Common myeloid progenitor, CD34-positive (primary cell): ENCODE data around the gene METTL2B.

ENCODE experiments used
- CTCF ChIA-PET: fragments of 350-600 bp; sonication (Branson Sonifier 250); formaldehyde crosslinking; loops from one replicate; lab custom pipeline; 2021; ENCODE audit warnings: antibody characterized with exemption; lab: Charles Lee
- POLR2A ChIA-PET: fragments of 350-600 bp; sonication (Branson Sonifier 250); formaldehyde crosslinking; loops from one replicate; lab custom pipeline; 2021; ENCODE audit warnings: antibody characterized with exemption; lab: Charles Lee
- DNase-seq, 3 donors: peaks; one replicate each; pipeline versions ENCODE4 v3.0.0 to v3.0.0-alpha.2; 2013
- H3K27ac ChIP-seq, 2 experiments: 1 replicate in 1 of 2; 2 replicates in 1 of 2; pipeline ENCODE4 v1.7.0; 2013; ENCODE audit warnings: inconsistent platforms in 2 of 2, low read length in 2 of 2, mild to moderate bottlenecking in 2 of 2, low read depth in 1 of 2, moderate library complexity in 1 of 2; ENCODE audit not compliant: severe bottlenecking in 2 of 2, insufficient read depth in 1 of 2, poor library complexity in 1 of 2
- H3K27me3 ChIP-seq, 5 experiments: replicated peaks in 2 of 5; 1 replicate in 3 of 5; 2 replicates in 2 of 5; pipeline versions ENCODE4 v1.6.1 to v1.7.0; 2013; ENCODE audit warnings: low read length in 4 of 5, mild to moderate bottlenecking in 2 of 5, moderate library complexity in 2 of 5, inconsistent platforms in 1 of 5; ENCODE audit not compliant: insufficient read depth in 5 of 5, control insufficient read depth in 4 of 5
- H3K36me3 ChIP-seq, 4 experiments: 1 replicate in 2 of 4; 2 replicates in 2 of 4; pipeline versions ENCODE4 v1.6.1 to v1.7.0; 2013; ENCODE audit warnings: low read length in 3 of 4, control low read depth in 1 of 4, mild to moderate bottlenecking in 1 of 4; ENCODE audit not compliant: control insufficient read depth in 4 of 4, insufficient read depth in 4 of 4
- H3K4me1 ChIP-seq, 4 experiments: 1 replicate in 3 of 4; 2 replicates in 1 of 4; pipeline versions ENCODE4 v1.6.1 to v1.7.1; 2013; ENCODE audit warnings: low read length in 3 of 4, mild to moderate bottlenecking in 3 of 4, control low read depth in 1 of 4, inconsistent platforms in 1 of 4, moderate library complexity in 1 of 4; ENCODE audit not compliant: control insufficient read depth in 4 of 4, insufficient read depth in 4 of 4; ENCODE audit errors: control extremely low read depth in 1 of 4
- H3K4me3 ChIP-seq, 7 experiments: 1 replicate in 4 of 7; 2 replicates in 3 of 7; pipeline versions ENCODE4 v1.5.1 to v1.7.0; 2013; ENCODE audit warnings: mild to moderate bottlenecking in 7 of 7, low read length in 6 of 7, moderate library complexity in 6 of 7, inconsistent platforms in 2 of 7, low read depth in 2 of 7, control low read depth in 1 of 7; ENCODE audit not compliant: insufficient read depth in 4 of 7, control insufficient read depth in 1 of 7; ENCODE audit errors: extremely low read depth in 1 of 7
- H3K9me3 ChIP-seq, 5 experiments: 1 replicate in 4 of 5; 2 replicates in 1 of 5; pipeline versions ENCODE4 v1.6.1 to v1.7.1; 2013; ENCODE audit warnings: low read length in 4 of 5, mild to moderate bottlenecking in 2 of 5, inconsistent platforms in 1 of 5, low read depth in 1 of 5, moderate library complexity in 1 of 5; ENCODE audit not compliant: control insufficient read depth in 4 of 5, insufficient read depth in 2 of 5; ENCODE audit errors: control extremely low read depth in 1 of 5
- WGBS: methylation state at CpG from one replicate; pipeline ENCODE4 v1.1.5; 2013; ENCODE audit not compliant: insufficient coverage; 5-methylcytosine and 5-hydroxymethylcytosine counted together

The METTL2B gene

GRCh38 chr7:128434413-128435326 lies 41.9 kb upstream of the METTL2B start:
- H3K36me3 ChIP-seq, result no peaks in the 10 kb centered on the region
- DNase-seq, result no peak
- no peak overlapping the region for H3K27ac ChIP-seq
- no peaks in the 10 kb centered on the region for H3K9me3 ChIP-seq
- POLR2A ChIA-PET, result no interaction called here
- no peaks in the 10 kb centered on the region for H3K27me3 ChIP-seq
- CTCF ChIA-PET, result interaction anchor here (1.2 to 67.2 kb wide), 7 partner anchors 9 to 49 kb away, joined by 3 to 1829 read pairs (median 6); partner anchors contain the start of genes IMPDH1 and PRRT4
- peaks cover 0 to 9% (median 5%) of the 10 kb centered on the region in 4 experiments for H3K4me1 ChIP-seq
- 100% methylated on average over 2 of the region's 4 CpGs for WGBS
- no peak overlapping the region for H3K4me3 ChIP-seq

GRCh38 chr7:128435327-128435686 lies 41.2 kb upstream of the METTL2B start:
- Histone ChIP-seq H3K27ac (no peak overlapping the region), H3K36me3 (no peaks in the 10 kb centered on the region), H3K27me3 (no peaks in the 10 kb centered on the region), H3K9me3 (no peaks in the 10 kb centered on the region), H3K4me3 (no peak overlapping the region), H3K4me1 (peaks cover 0 to 9% (median 5%) of the 10 kb centered on the region in 4 experiments)
- WGBS, result 96% methylated on average over 3 of the region's 3 CpGs
- ChIA-PET POLR2A (no interaction called here), CTCF (interaction anchor here (1.2 to 67.2 kb wide), 6 partner anchors 9 to 50 kb away, joined by 3 to 1829 read pairs (median 25); partner anchors contain the start of genes IMPDH1 and PRRT4)
- no peak for DNase-seq

GRCh38 chr7:128437426-128438332 lies 38.9 kb upstream of the METTL2B start:
- H3K9me3 ChIP-seq, result no peaks in the 10 kb centered on the region
- no peak overlapping the region for H3K4me3 ChIP-seq
- WGBS, result 80% methylated on average over 1 of the region's 8 CpGs
- CTCF ChIA-PET, result interaction anchor here (0.5 to 67.2 kb wide), 6 partner anchors 10 to 427 kb away, joined by 3 to 1829 read pairs (median 24); partner anchors contain the start of genes HILPDA, IMPDH1 and PRRT4
- POLR2A ChIA-PET, result no interaction called here
- peaks cover 0 to 9% (median 5%) of the 10 kb centered on the region in 4 experiments for H3K4me1 ChIP-seq
- peak in 2 of 3 donors; percentile 52 to 66 for DNase-seq
- H3K27ac ChIP-seq, result peak overlapping the region in 1 of 2 experiments; percentile 63
- H3K36me3 ChIP-seq, result no peaks in the 10 kb centered on the region
- H3K27me3 ChIP-seq, result no peaks in the 10 kb centered on the region

GRCh38 chr7:128442356-128442755 lies 34.2 kb upstream of the METTL2B start:
- DNase-seq, result no peak
- POLR2A ChIA-PET, result no interaction called here
- Histone ChIP-seq H3K27me3 (no peaks in the 10 kb centered on the region), H3K4me1 (peaks cover 0 to 8% (median 4%) of the 10 kb centered on the region in 4 experiments), H3K9me3 (no peaks in the 10 kb centered on the region), H3K4me3 (no peak overlapping the region), H3K27ac (no peak overlapping the region), H3K36me3 (no peaks in the 10 kb centered on the region)
- WGBS, result 100% methylated on average over 1 of the region's 3 CpGs
- CTCF ChIA-PET, result interaction anchor here (0.8 to 67.2 kb wide), 9 partner anchors 9 to 95 kb away, joined by 3 to 1829 read pairs (median 5); partner anchors contain the start of genes IMPDH1 and PRRT4

GRCh38 chr7:128443831-128444600 lies 32.5 kb upstream of the METTL2B start:
- ChIA-PET POLR2A (no interaction called here), CTCF (interaction anchor here (0.6 to 5.9 kb wide), 11 partner anchors 9 to 748 kb away, joined by 3 to 51 read pairs (median 4); no protein-coding TSS in a partner anchor)
- Histone ChIP-seq H3K9me3 (no peaks in the 10 kb centered on the region), H3K27ac (no peak overlapping the region), H3K4me1 (no peaks in the 10 kb centered on the region), H3K27me3 (no peaks in the 10 kb centered on the region), H3K4me3 (no peak overlapping the region), H3K36me3 (no peaks in the 10 kb centered on the region)
- 93% methylated on average over 6 of the region's 7 CpGs for WGBS
- DNase-seq, result no peak

GRCh38 chr7:128446306-128446705 lies 30.2 kb upstream of the METTL2B start:
- Histone ChIP-seq H3K27me3 (no peaks in the 10 kb centered on the region), H3K4me3 (no peak overlapping the region), H3K4me1 (no peaks in the 10 kb centered on the region), H3K36me3 (no peaks in the 10 kb centered on the region), H3K9me3 (no peaks in the 10 kb centered on the region), H3K27ac (no peak overlapping the region)
- no peak for DNase-seq
- POLR2A ChIA-PET, result no interaction called here
- WGBS, result 87% methylated on average over 4 of the region's 5 CpGs
- CTCF ChIA-PET, result interaction anchor here (1.4 to 4.2 kb wide), 2 partner anchors 14 to 19 kb away, joined by 5 to 22 read pairs; no protein-coding TSS in a partner anchor
